Erythroblast (primary cell): Measurements from ENCODE around the gene MOCS1.

Experiments
- GATA1 ChIP-seq: IDR thresholded peaks from 2 replicates; pipeline ENCODE4 v1.6.1; 2011; ENCODE audit warnings: low read depth, mild to moderate bottlenecking, control low read depth, low read length, moderate library complexity
- POLR2A ChIP-seq: IDR thresholded peaks from 2 replicates; pipeline ENCODE4 v1.6.1; 2011; ENCODE audit warnings: mild to moderate bottlenecking, low read length

- TF ChIP-seq POLR2A (no peak), GATA1 (no peak)
Measured at GRCh38 chr6:39958947-39959346, 24.7 kb upstream of the MOCS1 start.
